GM12892 (cell line): ENCODE data around the gene RAVER1.

ENCODE experiments used
- POLR2A ChIP-seq: IDR thresholded peaks from 2 replicates; pipeline ENCODE4 v1.6.1; 2011; ENCODE audit warnings: low read depth, low read length, control low read depth
- TAF1 ChIP-seq: IDR thresholded peaks from 2 replicates; pipeline ENCODE4 v1.6.1; 2011; ENCODE audit warnings: low read depth, mild to moderate bottlenecking, control low read depth, low read length, borderline replicate concordance

DNA sequence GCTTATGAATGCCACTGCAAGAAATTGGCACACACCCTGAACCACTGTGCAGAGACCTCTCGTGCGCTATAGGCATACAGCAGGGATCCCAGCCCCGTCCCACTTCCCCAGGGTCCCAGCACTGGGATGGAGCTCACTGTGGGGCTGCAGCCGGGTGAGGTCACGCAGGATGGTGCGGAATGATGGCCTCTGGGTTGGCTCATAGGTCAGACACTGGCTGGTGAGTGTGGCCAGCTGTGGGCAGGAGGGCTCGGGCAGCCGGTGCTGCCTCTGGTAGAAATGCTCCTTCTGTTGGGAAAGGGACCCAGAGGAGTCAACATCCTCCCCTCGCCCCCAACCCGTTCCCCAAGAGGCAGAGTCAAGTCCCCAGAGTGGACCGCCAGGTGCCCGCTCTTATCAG is 23.1 kb upstream of the RAVER1 start:
- no peak for TF ChIP-seq POLR2A
- TF ChIP-seq TAF1: no peak
